ENCODE data around the gene FTL. TPM values are rescaled to one million over a fixed set of nuclear protein-coding genes. Genes with fewer than 3 reads are reported as not detected.

FTL gene
- total RNA-seq, 1 experiment from 2014 or later: 3,106 TPM

Other genes with a start within 250 kb of the FTL start
- 0.81 and 1.0 TPM in 2 replicates for gene MAMSTR, start 245.6 kb upstream of the FTL start, total RNA-seq (2014; rRNA removed; shearing (Covaris generic))
- 0.20 TPM in 1 of 2 replicates, not detected in the other for gene RASIP1, start 224.7 kb upstream of the FTL start, total RNA-seq (2014; rRNA removed; shearing (Covaris generic))
- gene IZUMO1, start 218.4 kb upstream of the FTL start, total RNA-seq (2014; rRNA removed; shearing (Covaris generic)): not detected in 2 replicates
- 0.15 and 0.79 TPM in 2 replicates for gene FUT1, start 212.7 kb upstream of the FTL start, total RNA-seq (2014; rRNA removed; shearing (Covaris generic))
- 0.37 TPM in 1 of 2 replicates, not detected in the other for gene FGF21, start 209.8 kb upstream of the FTL start, total RNA-seq (2014; rRNA removed; shearing (Covaris generic))
- 41.0 and 54.0 TPM in 2 replicates for gene BCAT2, start 154.3 kb upstream of the FTL start, total RNA-seq (2014; rRNA removed; shearing (Covaris generic))
- gene HSD17B14, start 128.8 kb upstream of the FTL start, total RNA-seq (2014; rRNA removed; shearing (Covaris generic)): 20.9 and 22.7 TPM in 2 replicates
- 4.3 and 5.0 TPM in 2 replicates for gene PLEKHA4, start 96.7 kb upstream of the FTL start, total RNA-seq (2014; rRNA removed; shearing (Covaris generic))
- gene PPP1R15A, start 92.9 kb upstream of the FTL start, total RNA-seq (2014; rRNA removed; shearing (Covaris generic)): 31.1 and 40.5 TPM in 2 replicates
- not detected in 2 replicates for gene TULP2, start 66.6 kb upstream of the FTL start, total RNA-seq (2014; rRNA removed; shearing (Covaris generic))
- 236 and 301 TPM in 2 replicates for gene NUCB1, start 65.0 kb upstream of the FTL start, total RNA-seq (2014; rRNA removed; shearing (Covaris generic))
- 0.15 TPM in 1 of 2 replicates, not detected in the other for gene DHDH, start 31.6 kb upstream of the FTL start, total RNA-seq (2014; rRNA removed; shearing (Covaris generic))
- gene BAX, start 10.4 kb upstream of the FTL start, total RNA-seq (2014; rRNA removed; shearing (Covaris generic)): 97.7 and 101 TPM in 2 replicates
- gene GYS1, start 28.0 kb downstream of the FTL start, total RNA-seq (2014; rRNA removed; shearing (Covaris generic)): 50.1 and 67.3 TPM in 2 replicates
- gene RUVBL2, start 28.6 kb downstream of the FTL start, total RNA-seq (2014; rRNA removed; shearing (Covaris generic)): 275 and 292 TPM in 2 replicates
- 1.8 TPM in 1 of 2 replicates, not detected in the other for gene LHB, start 51.8 kb downstream of the FTL start, total RNA-seq (2014; rRNA removed; shearing (Covaris generic))
- 1.7 and 7.0 TPM in 2 replicates for gene CGB3, start 59.0 kb downstream of the FTL start, total RNA-seq (2014; rRNA removed; shearing (Covaris generic))
- gene CGB2, start 66.6 kb downstream of the FTL start, total RNA-seq (2014; rRNA removed; shearing (Covaris generic)): 1.7 and 4.2 TPM in 2 replicates
- gene CGB1, start 71.6 kb downstream of the FTL start, total RNA-seq (2014; rRNA removed; shearing (Covaris generic)): 2.6 and 14.5 TPM in 2 replicates
- 7.3 and 8.1 TPM in 2 replicates for gene CGB5, start 78.5 kb downstream of the FTL start, total RNA-seq (2014; rRNA removed; shearing (Covaris generic))
- 15.7 and 21.3 TPM in 2 replicates for gene CGB8, start 83.8 kb downstream of the FTL start, total RNA-seq (2014; rRNA removed; shearing (Covaris generic))
- gene CGB7, start 92.4 kb downstream of the FTL start, total RNA-seq (2014; rRNA removed; shearing (Covaris generic)): 2.7 and 5.3 TPM in 2 replicates
- gene NTF4, start 99.5 kb downstream of the FTL start, total RNA-seq (2014; rRNA removed; shearing (Covaris generic)): 0.67 TPM in 1 of 2 replicates, not detected in the other
- not detected in 2 replicates for gene KCNA7, start 107.4 kb downstream of the FTL start, total RNA-seq (2014; rRNA removed; shearing (Covaris generic))
- gene SNRNP70, start 120.1 kb downstream of the FTL start, total RNA-seq (2014; rRNA removed; shearing (Covaris generic)): 175 and 191 TPM in 2 replicates
- gene LIN7B, start 149.1 kb downstream of the FTL start, total RNA-seq (2014; rRNA removed; shearing (Covaris generic)): 9.7 and 17.1 TPM in 2 replicates
- 0.44 and 1.6 TPM in 2 replicates for gene C19orf73, start 153.8 kb downstream of the FTL start, total RNA-seq (2014; rRNA removed; shearing (Covaris generic))
- gene PPFIA3, start 154.2 kb downstream of the FTL start, total RNA-seq (2014; rRNA removed; shearing (Covaris generic)): 2.4 and 4.8 TPM in 2 replicates
- gene HRC, start 190.1 kb downstream of the FTL start, total RNA-seq (2014; rRNA removed; shearing (Covaris generic)): not detected in 2 replicates
- 1.2 and 2.6 TPM in 2 replicates for gene TRPM4, start 192.5 kb downstream of the FTL start, total RNA-seq (2014; rRNA removed; shearing (Covaris generic))

All from M059J (cell line).